SU-DHL-6 (cell line): ENCODE measurements around the gene SMAD5.
A peak's percentile ranks its signal among the peaks of the same experiment; 100 is the strongest.

Experiments
- H2AFZ ChIP-seq: fragments of 200-600 bp; sonication (generic); 2 replicates; pipeline ENCODE4 v1.6.1; 2014; ENCODE audit warnings: low read depth, mild to moderate bottlenecking, moderate library complexity, mixed read lengths, antibody characterized with exemption, low read length; ENCODE audit not compliant: severe bottlenecking
- H3F3A ChIP-seq: fragments of 200-600 bp; shearing (Covaris generic); 2 replicates; pipeline ENCODE4 v1.6.0; 2016; ENCODE audit warnings: antibody characterized with exemption, mild to moderate bottlenecking; ENCODE audit not compliant: insufficient read depth
- H3K27ac ChIP-seq: fragments of 200-600 bp; sonication (generic); 2 replicates; pipeline ENCODE4 v1.5.1; 2016; ENCODE audit warnings: low read depth, mild to moderate bottlenecking, low read length, moderate library complexity, mixed read lengths
- H3K27me3 ChIP-seq: fragments of 200-600 bp; sonication (generic), shearing (Covaris generic); 2 replicates; pipeline ENCODE4 v1.6.0; 2014; ENCODE audit warnings: mild to moderate bottlenecking, low read length
- H3K36me3 ChIP-seq: fragments of 200-600 bp; sonication (generic); 2 replicates; pipeline ENCODE4 v1.6.1; 2014; ENCODE audit warnings: mild to moderate bottlenecking, low read length, mixed read lengths
- H3K4me2 ChIP-seq: fragments of 300-600, 200-600 bp; shearing (Covaris generic), sonication (generic); 2 replicates; pipeline ENCODE4 v1.6.0; 2014; ENCODE audit warnings: low read length, low read depth, mild to moderate bottlenecking; ENCODE audit not compliant: poor library complexity, severe bottlenecking
- H3K4me3 ChIP-seq: fragments of 200-600 bp; sonication (generic); 2 replicates; pipeline ENCODE4 v1.5.1; 2014; ENCODE audit warnings: antibody characterized with exemption, low read length, mild to moderate bottlenecking, mixed read lengths; ENCODE audit not compliant: insufficient read depth, poor library complexity, severe bottlenecking
- H3K79me2 ChIP-seq: fragments of 200-600 bp; sonication (generic); 2 replicates; pipeline ENCODE4 v1.6.1; 2014; ENCODE audit warnings: mild to moderate bottlenecking, low read length, moderate library complexity; ENCODE audit not compliant: insufficient read depth
- H3K9ac ChIP-seq: fragments of 200-600 bp; sonication (generic); 2 replicates; pipeline ENCODE4 v1.7.0; 2014; ENCODE audit warnings: mild to moderate bottlenecking, low read length
- H3K9me2 ChIP-seq: fragments of 200-600 bp; sonication (generic); replicated peaks from 2 replicates; pipeline ENCODE4 v1.6.1; 2014; ENCODE audit warnings: low read length; ENCODE audit not compliant: insufficient read depth
- H3K9me3 ChIP-seq: fragments of 200-600 bp; sonication (generic); 2 replicates; pipeline ENCODE4 v1.6.1; 2014; ENCODE audit warnings: low read length, mixed read lengths; ENCODE audit not compliant: insufficient read depth
- H4K20me1 ChIP-seq: fragments of 200-600 bp; sonication (generic); 2 replicates; pipeline ENCODE4 v1.6.1; 2014; ENCODE audit warnings: low read depth, mild to moderate bottlenecking, antibody characterized with exemption, low read length, moderate library complexity, mixed read lengths
- EZH2phosphoT487 ChIP-seq: fragments of 200-600 bp; sonication (generic), shearing (Covaris generic); conservative IDR thresholded peaks from 2 replicates; pipeline ENCODE4 v1.6.1; 2018; ENCODE audit warnings: mild to moderate bottlenecking, antibody characterized with exemption, low read length, moderate library complexity, mixed read lengths
- TF ChIP-seq, protein P1 (sequence below): fragments of 200-600 bp; sonication (generic); IDR thresholded peaks from one replicate; pipeline ENCODE4 v1.5.1; 2017; ENCODE audit warnings: antibody characterized with exemption, mild to moderate bottlenecking, low read length, moderate library complexity; ENCODE audit not compliant: insufficient read depth, poor library complexity, severe bottlenecking

The SMAD5 gene

DNA sequence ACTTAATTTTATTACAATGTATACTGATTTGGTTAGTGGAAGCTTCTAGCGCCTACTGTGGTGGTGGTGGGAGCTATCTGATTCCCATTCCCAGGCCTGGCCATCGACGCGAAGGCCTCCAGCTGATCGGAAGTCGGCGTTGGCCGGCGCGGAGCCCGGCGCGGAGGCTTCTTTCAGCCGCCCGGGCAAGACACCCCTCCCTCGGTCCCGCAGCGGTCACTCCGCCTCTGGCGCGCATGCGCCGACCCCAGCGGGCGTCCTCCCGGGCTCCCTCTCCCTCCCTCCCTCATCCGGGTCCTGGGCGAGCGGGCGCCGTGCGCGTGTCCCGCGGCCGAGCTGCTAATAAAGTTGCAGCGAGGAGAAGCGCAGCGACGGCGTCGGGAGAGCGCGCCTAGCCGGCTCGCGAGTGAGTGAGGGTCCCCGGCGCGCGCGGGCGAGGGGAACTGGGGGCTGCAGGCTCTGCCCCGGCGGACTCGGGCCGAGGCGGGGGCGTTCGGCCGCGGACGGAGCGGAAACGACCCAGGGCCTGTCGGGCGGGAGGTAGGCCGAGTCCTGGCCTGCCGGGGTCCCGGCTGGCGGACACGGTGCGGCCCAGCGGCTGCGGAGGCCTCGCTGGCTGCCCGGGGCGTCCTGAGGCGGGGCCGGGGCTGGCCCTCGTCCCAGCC is at the start of gene SMAD5:
Gene SMAD5, plus strand, starts transcription at position 289 of the 665 bp plus-strand sequence. CDS start 20,916 bp downstream, outside the sequence.
- peaks cover 58% of the 10 kb centered on the region for H3K79me2 ChIP-seq

DNA sequence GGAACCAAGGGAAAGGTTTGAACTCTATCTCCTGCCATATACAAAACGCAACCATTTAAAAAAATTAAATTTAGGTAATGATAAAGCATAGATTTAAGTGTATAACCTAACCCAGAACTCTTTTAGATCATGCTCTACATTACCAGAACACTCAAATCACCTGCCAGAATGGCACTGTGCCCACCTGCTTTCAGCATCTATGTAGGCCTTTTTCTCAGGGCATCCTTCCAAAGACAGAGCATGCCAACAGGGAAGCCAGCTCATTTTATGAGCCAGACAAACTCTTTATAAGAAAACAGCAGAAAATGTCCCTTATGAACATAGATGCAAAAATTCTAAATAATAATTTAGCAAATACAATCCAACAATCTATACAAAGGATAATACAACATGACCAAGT is 47.9 kb upstream of the SMAD5 start:
- Histone ChIP-seq H4K20me1 (no peaks in the 10 kb centered on the region), H3K9me2 (no peaks in the 10 kb centered on the region), H3K79me2 (no peaks in the 10 kb centered on the region), H3K27ac (no peak overlapping the region), H3K9me3 (no peaks in the 10 kb centered on the region), H3K9ac (no peak overlapping the region), H3K4me2 (no peak overlapping the region), H2AFZ (no peak overlapping the region), H3K36me3 (no peaks in the 10 kb centered on the region), H3K4me3 (no peak overlapping the region), H3F3A (peaks cover 9% of the 10 kb centered on the region), H3K27me3 (no peaks in the 10 kb centered on the region)
- TF ChIP-seq, protein P1, sequence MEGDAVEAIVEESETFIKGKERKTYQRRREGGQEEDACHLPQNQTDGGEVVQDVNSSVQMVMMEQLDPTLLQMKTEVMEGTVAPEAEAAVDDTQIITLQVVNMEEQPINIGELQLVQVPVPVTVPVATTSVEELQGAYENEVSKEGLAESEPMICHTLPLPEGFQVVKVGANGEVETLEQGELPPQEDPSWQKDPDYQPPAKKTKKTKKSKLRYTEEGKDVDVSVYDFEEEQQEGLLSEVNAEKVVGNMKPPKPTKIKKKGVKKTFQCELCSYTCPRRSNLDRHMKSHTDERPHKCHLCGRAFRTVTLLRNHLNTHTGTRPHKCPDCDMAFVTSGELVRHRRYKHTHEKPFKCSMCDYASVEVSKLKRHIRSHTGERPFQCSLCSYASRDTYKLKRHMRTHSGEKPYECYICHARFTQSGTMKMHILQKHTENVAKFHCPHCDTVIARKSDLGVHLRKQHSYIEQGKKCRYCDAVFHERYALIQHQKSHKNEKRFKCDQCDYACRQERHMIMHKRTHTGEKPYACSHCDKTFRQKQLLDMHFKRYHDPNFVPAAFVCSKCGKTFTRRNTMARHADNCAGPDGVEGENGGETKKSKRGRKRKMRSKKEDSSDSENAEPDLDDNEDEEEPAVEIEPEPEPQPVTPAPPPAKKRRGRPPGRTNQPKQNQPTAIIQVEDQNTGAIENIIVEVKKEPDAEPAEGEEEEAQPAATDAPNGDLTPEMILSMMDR = no peak
- TF ChIP-seq EZH2phosphoT487 = no peak

More for the DNA sequence above, at the start of gene SMAD5:
- TF ChIP-seq EZH2phosphoT487 = no peak
- TF ChIP-seq, protein P1 = no peak
- Histone ChIP-seq H3K36me3 (peaks cover 11% of the 10 kb centered on the region), H3F3A (peaks cover 3% of the 10 kb centered on the region; the same call in 1 of the 2 replicates), H3K27ac (peak within 1 kb of the TSS; percentile 79), H3K4me2 (peak within 1 kb of the TSS; percentile 98), H4K20me1 (peaks cover 34% of the 10 kb centered on the region), H3K9me2 (no peaks in the 10 kb centered on the region), H3K9ac (peak within 1 kb of the TSS; percentile 89), H3K27me3 (no peaks in the 10 kb centered on the region), H3K4me3 (peak within 1 kb of the TSS; percentile 84), H2AFZ (peak within 1 kb of the TSS; percentile 79), H3K9me3 (no peaks in the 10 kb centered on the region)

DNA sequence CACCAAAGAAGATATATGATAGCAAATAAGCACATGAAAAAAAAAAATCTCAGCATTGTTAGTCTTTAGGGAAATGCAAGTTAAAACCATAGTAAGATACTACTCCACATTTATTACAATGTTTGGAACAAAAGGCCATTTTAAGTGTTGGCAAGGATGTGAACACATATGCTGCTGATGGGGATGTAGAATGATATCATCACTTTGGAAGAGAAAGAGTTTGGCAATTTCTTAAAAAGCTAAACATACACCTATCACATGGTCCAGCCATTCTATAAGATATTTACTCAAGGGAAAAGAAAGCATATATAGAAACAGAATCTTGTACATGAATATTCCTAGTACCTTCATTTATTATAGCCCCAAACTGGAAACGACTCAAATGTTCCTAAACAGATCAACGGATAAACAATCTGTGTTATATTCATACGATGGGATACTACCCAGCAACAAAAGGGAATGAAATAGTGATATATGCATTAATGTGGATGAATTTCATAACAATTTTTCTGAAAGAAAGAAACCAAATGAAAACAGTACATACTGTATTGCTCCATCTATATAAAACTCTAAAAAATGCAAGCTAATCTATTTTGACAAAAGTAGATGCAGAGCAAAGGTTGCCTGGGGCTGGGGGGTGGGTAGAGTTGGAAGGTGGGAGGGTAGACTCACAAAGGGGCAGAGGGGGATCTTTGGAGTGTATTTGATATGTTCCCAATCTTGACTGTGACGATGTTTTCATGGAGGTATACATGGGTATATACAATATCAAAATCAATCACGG is 45.7 kb upstream of the SMAD5 start:
- no peak overlapping the region for H3K9ac ChIP-seq
- no peak overlapping the region for H3K27ac ChIP-seq
- H4K20me1 ChIP-seq = no peaks in the 10 kb centered on the region
- no peaks in the 10 kb centered on the region for H3K36me3 ChIP-seq
- H3K9me3 ChIP-seq = no peaks in the 10 kb centered on the region
- H3K79me2 ChIP-seq = no peaks in the 10 kb centered on the region
- H3K4me2 ChIP-seq = no peak overlapping the region
- no peaks in the 10 kb centered on the region for H3K27me3 ChIP-seq
- H3K4me3 ChIP-seq = no peak overlapping the region
- TF ChIP-seq, protein P1 = no peak
- no peak for TF ChIP-seq EZH2phosphoT487
- no peaks in the 10 kb centered on the region for H3F3A ChIP-seq
- no peaks in the 10 kb centered on the region for H3K9me2 ChIP-seq
- H2AFZ ChIP-seq = no peak overlapping the region
